GM12891 (cell line): ENCODE measurements around the gene CTRB1.

Experiments
- POLR2A ChIP-seq: IDR thresholded peaks from 2 replicates; pipeline ENCODE4 v1.6.1; 2011; ENCODE audit warnings: low read depth, low read length, control low read depth
- SPI1 ChIP-seq: IDR thresholded peaks from 2 replicates; pipeline ENCODE4 v1.6.1; 2011; ENCODE audit warnings: low read depth, low read length, control low read depth
- TAF1 ChIP-seq: IDR thresholded peaks from 2 replicates; pipeline ENCODE4 v1.6.1; 2011; ENCODE audit warnings: low read depth, low read length, control low read depth

- TF ChIP-seq SPI1 (no peak), POLR2A (no peak), TAF1 (no peak)
Observed at GRCh38 chr16:75256059-75256571, 37.3 kb downstream of the CTRB1 start.
